HG03196 (cell line): ENCODE data around the gene RNU1-3.
"Not testable (repeated sequence)": the region's sequence is repeated elsewhere in the genome, so short reads cannot be mapped to it uniquely, and the experiment has no call there.

Experiments used
- ATAC-seq: cut with Tn5 transposase; IDR thresholded peaks from one replicate; pipeline ENCODE4 v1.9.1; 2021; ENCODE audit not compliant: unreplicated experiment

Gene RNU1-3

DNA sequence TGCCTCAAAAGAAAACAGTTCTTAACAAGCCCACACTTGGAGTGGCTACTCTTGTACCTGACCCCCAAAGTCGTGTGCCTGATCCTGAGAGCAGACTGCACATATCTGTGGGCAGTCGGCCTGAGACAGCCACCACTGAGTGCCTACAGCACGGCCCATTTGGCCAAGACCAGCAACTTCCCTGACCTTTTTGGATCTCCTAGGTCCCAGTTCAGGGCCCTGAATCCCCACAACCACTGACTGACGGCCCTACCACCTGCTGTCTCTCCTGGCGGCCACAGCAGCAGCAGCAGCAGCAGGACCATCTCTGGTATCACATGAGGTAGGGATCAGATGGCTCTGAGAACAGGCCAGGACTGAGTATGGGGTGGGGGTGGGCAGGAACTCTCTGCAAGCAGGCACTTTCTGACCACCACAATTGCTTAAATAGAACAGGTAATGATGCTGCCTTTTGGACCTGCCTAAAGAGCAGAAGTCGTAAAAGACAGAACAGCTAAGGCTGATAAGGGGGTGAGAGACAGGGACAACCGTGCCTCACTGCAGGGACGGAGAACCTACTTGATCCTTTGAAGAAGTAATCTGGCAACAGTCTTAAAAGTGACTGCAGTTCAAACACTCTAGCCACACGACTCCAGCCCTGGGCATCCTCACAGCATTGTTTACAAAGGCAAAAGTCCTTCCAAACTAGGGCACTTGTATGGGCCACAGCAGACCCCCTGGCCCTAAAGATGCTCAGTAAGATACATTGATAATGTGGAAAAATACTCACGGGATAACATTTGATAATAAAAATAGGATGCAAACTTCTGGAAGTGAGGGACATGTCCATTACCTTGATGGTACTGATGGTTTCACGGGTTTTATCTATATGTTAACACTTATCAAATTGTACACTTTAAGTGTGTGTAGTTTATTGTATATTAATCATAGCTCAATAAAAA is 27.4 kb downstream of the RNU1-3 start:
- not testable (repeated sequence) for ATAC-seq

DNA sequence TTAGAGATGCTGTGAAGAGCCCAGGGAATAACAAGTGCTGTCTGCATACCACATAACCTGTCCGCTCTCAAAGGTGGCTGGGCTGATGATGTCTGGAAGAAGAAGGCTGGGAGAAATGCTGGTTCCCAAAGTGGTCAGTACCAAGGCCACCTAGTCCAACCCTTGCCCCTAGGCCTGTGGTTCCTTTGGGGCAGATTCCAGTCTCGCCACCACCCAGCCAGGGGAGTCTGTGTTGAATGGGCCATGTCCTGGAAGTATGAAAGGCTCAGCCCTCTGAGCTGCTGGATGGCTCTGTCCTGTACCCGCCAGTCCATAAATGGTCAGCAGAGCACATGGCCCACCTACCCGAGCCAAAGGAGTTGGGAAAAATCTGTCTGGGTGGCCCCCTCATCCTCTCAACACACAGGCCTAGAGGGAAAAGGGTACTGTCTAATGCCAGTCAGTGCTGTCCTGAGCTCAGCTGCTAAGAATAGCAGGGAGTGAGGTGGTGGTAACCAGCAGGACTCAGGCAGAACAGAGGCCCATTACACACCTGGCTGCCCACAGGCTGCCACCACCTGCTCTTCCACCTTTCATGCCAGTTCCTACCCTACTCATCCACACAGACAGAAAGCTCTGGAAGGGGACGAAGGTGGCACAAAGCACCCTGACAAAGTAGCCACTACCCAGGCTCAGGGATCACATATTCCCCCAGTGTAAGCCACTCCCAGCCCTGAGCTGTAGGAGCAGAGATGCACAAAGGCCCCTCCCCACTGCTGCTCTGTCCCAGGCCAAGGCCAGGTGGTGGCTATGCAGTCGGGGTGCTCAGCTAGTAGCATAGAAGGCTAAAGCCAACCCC is 28.6 kb downstream of the RNU1-3 start:
- ATAC-seq: not testable (repeated sequence)

DNA sequence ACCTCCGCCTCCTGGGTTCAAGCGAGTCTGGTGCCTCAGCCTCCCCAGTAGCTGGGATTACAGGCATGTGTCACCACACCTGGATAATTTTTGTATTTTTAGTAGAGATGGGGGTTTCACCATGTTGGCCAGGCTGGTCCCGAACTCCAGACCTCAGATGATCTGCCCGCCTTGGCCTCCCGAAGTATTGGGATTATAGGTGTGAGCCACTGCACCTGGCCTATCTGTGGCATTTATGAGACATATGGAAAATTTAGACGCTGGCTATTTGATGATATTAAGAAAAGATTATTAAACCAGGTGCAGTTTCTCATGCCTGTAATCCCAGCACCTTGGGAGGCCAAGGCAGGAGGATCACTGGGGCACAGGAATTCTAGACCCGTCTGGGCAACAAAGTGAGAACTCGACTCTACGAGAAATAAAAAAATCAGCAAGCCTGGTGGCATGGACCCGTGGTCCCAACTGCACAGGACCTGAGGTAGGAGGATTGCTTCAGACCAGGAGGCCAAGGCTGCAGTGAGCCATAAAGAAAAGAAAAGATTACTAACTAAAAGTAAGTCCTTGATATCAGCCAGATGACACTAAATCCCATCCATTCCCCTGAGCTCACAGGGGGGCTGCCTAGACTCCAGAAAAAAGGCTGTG is 30.1 kb downstream of the RNU1-3 start:
- ATAC-seq: not testable (repeated sequence)

DNA sequence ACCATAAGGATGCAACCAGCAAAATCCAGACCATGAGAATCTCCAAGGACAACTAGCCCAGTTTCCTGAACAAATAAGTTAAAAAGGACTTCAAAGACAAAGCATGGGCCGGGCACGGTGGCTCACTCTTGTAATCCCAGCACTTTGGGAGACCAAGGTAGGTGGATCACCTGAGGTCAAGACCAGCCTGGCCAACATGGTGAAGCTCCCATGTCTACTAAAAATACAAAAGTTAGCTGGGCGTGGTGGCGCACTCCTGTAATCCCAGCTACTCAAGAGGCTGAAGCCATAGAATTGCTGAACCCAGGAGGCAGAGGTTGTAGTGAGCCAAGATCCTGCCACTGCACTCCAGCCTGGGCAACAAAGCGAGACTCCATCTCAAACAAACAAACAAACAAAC is 30.8 kb downstream of the RNU1-3 start:
- not testable (repeated sequence) for ATAC-seq

DNA sequence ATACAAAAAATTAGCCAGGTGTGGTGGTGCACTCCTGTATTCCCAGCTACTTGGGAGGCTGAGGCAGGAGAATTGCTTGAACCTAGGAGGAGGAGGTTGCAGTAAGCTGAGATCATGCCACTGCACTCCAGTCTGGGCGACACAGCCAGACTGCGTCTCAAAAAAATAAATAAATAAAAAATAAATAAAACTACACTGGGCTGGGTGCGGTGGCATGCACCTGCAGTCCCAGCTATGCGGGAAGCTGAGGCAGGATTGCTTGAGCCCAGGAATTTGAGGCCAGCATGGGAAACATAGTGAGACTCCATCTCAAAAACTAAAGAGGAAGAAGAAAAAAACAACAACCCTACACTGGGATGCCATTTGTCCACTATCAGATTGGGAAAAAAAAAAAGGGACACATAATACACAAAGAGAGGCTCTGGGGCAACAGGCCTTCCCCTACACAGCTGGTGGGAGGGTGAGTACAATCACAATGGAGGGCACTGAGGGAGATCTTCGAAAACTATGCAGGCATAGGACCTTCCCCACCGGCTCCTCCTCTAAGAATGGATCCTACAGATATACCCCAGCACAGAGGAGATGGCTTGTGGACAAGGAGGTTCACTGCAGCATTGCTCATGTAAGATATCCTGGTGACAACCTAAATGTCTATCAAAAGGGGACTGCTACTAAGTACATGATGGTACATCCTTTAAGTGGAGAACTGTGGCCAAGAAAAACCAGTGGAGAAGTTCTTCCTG is 33.0 kb downstream of the RNU1-3 start:
- not testable (repeated sequence) for ATAC-seq

DNA sequence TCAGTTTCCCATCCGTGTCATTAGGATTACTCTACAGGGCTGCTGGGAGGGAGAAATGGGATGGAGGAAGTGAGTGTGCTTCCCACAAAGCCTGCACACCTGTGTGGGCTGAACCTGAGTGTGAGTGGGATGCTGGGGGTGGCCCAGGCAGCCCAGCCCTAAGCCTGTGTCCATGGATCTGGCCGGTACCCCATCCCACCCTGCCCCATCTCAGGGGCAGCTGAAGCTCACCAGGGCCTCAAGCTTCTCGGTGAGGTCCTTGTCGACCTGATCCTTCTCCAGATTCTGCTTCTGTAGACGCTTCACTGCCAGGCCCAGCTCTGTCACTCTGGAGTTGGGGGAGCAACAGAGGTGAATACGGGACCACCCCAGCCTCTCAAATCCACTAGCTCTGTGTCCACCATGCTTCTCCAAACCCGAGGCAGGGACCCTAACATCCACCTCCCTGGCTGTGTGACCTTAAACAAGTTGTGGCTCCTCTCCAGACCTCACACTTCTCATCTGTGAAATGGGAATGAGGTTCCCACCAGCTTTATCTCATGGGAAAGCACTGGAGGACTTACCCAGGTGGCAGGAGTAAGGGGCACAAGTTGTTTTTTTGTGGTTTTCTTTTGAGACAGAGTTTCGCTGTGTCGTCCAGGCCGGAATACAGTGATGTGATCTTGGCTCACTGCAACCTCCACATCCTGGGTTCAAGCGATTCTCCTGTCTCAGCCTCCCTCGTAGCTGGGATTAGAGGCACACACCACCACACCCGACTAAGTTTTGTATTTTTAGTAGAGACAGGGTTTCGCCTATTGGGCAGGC is 34.5 kb downstream of the RNU1-3 start:
- ATAC-seq: not testable (repeated sequence)

DNA sequence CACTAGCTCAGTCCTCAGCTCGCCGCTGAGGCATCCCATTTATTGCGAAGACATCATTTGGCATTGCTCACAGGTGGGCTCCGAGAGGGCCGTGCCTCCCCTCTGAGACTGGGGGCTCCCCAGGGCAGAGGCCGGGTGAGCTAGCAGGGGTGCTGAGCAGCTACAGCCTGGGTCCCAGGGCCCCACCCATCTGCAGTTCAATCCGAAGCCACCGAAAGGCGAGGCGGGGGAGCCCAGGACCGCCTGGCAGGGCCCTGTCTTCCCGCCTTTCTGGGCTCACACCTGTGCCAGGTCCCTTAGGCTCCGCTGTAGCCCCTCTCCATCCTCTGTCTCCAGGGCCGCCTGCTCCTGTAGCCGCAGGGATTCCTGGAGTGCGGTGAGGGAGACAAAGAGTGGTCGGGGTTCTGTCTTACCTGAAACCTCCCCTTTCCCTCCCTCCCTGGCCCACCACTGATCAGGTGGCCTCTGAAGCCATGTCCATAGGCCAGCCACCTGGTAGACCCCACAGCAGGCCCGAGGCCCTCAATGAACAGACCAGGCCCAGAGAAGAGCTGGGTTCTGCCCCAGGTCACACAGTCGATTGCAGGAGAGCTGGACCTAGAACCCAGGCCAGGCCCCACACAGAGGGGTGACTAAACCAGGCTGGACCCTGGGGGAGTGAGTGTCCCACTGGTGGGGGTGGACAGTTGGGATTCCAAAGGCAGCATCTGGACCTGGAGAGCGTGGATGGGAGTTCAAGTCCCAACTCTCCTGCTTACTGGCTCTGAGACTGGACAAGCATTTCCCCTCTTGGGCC is 35.3 kb downstream of the RNU1-3 start:
- ATAC-seq: no peak

DNA sequence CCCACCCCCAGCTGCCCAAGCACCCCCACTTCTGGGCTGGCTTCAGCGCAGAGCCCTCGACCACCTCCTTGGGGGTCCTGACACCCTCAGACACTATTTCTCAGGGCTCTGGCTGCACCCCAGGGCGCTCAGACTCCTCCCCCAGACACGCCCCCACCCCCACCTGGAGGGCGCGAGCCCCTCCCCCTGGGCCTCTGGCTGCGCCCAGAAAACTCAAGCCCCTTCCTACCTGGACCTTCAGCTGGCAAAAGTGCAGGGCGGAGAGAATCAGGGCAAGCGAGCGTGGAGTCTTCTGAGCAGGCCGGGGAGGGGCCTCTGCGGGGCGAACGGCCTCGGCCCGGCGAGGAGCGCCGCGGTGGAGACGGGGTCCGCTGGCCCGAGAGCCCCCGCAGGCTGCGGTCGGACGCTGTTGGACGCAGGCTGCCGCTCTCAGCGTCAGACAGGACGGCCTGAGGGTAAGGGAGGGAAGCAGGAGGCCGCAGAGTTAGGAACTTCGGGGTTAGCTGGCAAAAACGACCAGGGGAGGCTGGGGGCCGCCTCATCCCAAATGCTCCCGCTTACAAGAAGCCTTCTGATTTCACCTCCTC is 36.0 kb downstream of the RNU1-3 start:
- ATAC-seq: no peak

DNA sequence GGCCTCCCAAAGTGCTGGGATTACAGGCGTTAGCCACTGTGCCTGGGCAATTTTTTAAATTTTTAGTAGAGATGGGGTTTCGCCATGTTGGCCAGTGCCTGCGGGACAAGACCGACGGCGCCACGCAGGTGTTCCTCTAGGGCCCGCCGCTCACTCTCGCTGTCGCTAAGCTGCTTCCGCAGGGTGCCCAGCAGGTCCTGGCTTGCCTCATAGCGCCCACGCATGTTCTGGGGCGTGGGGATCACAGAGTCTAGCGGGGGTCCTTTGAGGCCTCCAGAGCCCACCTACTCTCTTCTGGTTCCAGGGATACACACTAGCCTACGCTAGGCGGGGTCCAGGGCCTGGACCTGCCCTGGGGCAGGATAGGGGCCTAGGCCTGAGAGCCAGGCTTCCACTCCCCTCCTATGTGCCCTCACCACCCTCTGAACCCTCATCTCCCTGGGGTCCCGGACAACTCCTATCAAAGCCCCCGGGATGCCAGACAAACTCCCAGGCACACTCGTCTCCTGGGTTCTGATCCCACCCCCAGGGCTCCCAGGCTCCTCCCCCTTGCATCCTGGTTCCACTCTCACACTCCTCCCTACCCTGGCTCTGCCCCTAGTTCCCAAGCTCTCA is 36.7 kb downstream of the RNU1-3 start:
- not testable (repeated sequence) for ATAC-seq

DNA sequence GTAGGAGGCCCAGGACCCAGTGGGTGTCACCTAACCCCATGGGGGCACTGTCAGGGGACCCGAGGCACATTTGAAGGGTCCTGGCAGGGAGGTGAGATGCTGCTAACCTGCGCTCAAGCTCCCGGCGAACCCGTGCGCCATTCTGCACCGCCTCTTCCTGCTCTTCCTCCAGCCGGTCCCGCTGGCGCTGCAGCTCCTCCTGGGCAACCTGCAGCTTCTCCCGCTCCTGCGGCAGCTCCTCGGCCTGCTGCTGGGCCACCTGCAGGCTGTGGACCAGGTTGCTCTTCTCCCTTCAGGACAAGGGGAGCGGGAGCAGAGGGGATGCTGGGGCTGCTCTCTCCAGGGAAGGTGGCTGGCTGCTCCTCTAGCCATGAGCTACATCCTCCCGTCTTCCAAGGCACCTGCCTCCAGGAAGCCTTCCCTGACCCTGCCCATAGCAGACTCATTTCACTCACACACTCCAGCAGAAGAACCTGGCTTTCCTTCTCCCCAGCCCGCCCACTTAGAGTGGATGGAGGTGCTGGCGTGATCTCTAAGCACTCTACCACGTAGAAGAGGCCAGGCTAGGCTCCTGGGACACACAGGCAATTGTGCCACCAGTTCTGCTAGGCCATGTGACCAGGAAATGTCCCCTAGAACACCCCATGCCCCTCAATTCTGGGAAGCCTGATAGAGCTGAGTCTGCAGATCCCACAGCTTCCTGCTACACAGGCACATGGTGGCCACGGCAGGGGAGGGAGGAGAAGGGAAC is 38.2 kb downstream of the RNU1-3 start:
- no peak for ATAC-seq

DNA sequence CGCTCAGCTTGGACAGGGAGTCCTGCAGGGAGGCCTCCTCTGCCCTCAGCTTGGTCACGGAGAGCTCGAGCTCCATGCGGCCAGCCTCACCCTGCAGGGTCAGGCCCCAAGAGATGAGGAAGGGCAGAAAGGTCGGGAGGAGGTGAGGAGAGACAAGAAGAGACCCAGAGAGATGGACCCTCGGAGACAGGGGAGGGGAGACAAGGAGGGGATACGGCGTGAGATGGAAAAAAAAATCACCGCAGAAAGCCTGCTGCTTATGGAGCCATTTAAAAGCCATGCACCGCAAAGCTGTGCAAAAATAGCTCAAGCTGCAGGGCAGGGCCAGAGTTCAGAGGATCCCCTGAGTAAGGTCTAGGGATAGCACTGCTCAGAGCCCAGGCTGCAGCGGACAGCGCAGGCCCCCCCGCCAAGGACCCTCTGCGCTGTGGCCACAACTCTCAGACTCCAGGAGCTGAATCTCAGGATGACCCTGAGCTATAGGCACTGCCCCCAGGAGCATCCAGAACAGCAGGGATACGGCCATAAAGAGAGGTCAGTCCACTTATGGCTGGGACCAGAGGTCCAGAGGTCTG is 40.3 kb downstream of the RNU1-3 start:
- ATAC-seq: not testable (repeated sequence)

DNA sequence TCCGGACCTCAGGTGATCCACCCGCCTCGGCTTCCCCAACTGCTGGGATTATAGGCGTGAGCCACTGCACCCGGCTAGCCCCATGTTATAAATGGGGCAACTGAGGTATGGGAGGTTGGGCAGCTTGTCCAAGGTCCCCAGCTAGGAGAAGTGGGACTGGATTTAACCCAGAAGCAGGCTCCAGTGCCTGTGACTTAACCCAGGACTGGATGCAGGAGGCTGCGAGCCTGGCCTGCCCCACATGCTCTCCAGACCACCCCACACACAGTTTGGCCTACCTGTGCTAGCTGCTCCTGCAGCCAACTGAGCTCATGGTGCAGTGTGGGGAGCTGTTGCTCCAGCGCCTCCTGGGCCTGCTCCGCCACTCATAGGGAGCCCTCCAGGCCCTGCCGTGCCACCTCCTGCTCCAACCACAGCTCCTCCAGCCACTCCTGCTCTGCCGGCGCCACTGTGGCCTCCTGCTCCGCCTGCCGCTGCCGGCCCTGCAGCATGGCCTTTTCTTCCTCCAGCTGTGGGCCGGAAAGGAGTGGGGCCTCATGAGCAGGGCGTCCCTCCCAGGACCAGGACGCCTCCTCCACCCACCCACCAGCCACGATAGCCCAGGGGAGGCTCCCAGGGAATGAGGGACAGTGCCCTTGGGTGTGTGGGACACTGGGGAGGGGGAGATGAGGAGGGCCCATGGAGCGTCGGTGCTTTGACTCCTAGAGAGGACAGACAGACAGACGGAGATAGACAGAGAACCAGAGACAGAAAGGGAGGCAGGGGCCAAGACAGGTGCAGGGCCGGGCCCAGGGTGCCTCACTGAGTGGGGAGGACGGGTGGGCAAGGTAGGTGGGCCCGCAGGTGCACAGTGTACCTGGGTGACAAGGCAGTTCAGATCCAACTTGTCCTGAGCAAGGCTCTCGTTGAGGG is 41.0 kb downstream of the RNU1-3 start:
- no peak for ATAC-seq

DNA sequence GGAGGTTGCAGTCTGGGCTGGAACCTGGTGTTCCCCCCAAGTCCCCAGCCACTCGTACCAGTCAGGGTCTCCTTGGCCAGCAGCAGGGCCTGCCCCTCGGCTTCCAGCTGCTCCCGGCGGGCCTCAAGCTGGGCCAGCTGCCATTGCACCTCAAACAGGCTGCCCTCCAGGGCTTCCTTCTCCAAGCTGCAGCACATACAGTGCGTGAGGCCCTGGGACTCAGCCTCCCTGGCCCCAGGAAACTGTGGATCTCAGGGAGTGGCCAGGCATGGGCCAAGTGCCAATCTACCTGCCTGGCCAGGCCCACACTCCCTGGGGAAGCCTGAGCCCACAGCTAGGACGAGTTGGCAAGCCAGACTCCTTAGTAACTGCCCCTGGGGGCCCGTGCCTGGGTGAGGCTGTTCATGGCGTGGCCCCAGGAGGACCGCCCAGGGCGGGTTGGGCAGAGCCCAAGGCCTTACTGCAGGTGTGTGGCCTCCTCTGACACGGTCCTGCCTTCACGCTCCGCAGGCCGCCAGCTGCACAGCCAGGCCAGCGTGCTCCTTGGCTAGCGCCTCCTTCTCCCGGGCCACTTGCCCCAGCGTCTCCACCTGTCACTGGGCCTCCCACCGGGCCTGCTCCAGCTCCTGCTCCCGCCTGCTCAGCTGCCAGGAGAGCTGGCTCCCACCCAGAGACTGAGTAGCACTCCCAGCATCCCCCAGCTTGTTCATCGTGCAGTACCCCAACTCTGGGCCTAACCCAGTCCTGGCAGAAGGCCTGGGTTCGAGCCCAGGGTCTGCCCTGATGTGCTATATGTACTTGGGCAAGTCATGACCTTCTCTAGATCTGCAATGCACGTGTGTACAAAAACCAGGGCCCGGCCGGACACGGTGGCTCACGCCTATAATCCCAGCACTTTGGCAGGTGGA is 42.7 kb downstream of the RNU1-3 start:
- ATAC-seq: not testable (repeated sequence)

DNA sequence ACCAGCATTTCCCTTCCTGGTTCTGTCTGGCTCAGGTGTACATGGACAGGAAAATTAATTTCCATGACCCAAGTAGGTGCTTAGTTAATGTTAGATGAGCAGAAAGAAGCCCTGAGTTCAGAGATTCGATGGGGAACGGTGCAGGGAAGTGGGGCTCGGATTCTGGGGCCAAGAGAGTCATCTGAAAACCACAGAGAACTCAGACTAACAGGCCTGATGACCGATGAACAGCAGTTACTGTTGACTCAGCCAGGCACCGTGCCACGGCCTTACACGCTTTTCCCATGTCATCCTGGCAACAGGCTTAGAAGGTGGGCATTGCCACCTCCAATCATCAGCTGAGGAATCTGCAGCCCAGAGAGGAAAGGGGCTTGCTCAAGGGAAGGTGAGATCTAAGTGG is 43.4 kb downstream of the RNU1-3 start:
- not testable (repeated sequence) for ATAC-seq
